HepG2 (cell line): ENCODE data around the gene BEGAIN. TPM values are rescaled to one million over a fixed set of nuclear protein-coding genes. Genes with fewer than 3 reads are reported as not detected.

Experiments used
- ATAC-seq: fragments of 200-7000 bp; cut with Tn5 transposase; 3 replicates; pipeline ENCODE4 v1.9.1; 2020; ENCODE audit warnings: mild to moderate bottlenecking, moderate library complexity
- BruUV-seq: library from RNA; stranded (reverse); fragments of 400-500 nt; replicated peaks from 2 replicates; lab custom pipeline; 2021; lab: Mats Ljungman, UMichigan
- CTCF ChIA-PET: fragments of 300-600 bp; formaldehyde crosslinking; extraction: SDS; loops from one replicate; lab custom pipeline; 2021; ENCODE audit warnings: low total read pairs, inconsistent platforms, low intra/inter-chr PET ratio; lab: Yijun Ruan, JAX
- POLR2A ChIA-PET: fragments of 350-600 bp; sonication (Branson Sonifier 250); formaldehyde crosslinking; loops from one replicate; lab custom pipeline; 2020; ENCODE audit warnings: antibody characterized with exemption, inconsistent platforms; lab: Yijun Ruan, JAX
- DNase-seq: peaks from one replicate; pipeline ENCODE4 v3.0.0-alpha.2; 2015; ENCODE audit warnings: low spot score
- FAIRE-seq: peaks from 3 replicates; lab custom pipeline; 2011; peaks lifted over from hg19 to GRCh38; lab: Jason Lieb, UNC
- H2AFZ ChIP-seq: one replicate; pipeline ENCODE4 v1.6.1; 2011; ENCODE audit warnings: low read length, inconsistent platforms
- H3K27ac ChIP-seq: fragments of 300-600 bp; 3 replicates; pipeline ENCODE4 v1.8.0; 2011; ENCODE audit warnings: mixed run types, mild to moderate bottlenecking, mixed read lengths, low read length, inconsistent platforms; ENCODE audit not compliant: insufficient read depth; ENCODE audit errors: extremely low read length
- H3K27me3 ChIP-seq, 2 experiments: fragments of 200-600 bp in 1 of 2; 2 replicates in 1 of 2; 3 replicates in 1 of 2; pipeline versions ENCODE4 v1.6.0 to v1.8.0; 2011; ENCODE audit warnings: low read length in 2 of 2, mild to moderate bottlenecking in 2 of 2, moderate library complexity in 2 of 2, inconsistent platforms in 1 of 2; ENCODE audit not compliant: insufficient read depth in 2 of 2, control insufficient read depth in 1 of 2
- H3K36me3 ChIP-seq, 2 experiments: fragments of 200-600 bp in 1 of 2; replicated peaks in 1 of 2; 2 replicates in 1 of 2; 3 replicates in 1 of 2; pipeline versions ENCODE4 v1.5.1 to v1.8.0; 2011; ENCODE audit warnings: low read length in 2 of 2, inconsistent platforms in 1 of 2; ENCODE audit not compliant: insufficient read depth in 2 of 2, control insufficient read depth in 1 of 2
- H3K4me1 ChIP-seq: 2 replicates; pipeline ENCODE4 v1.5.1; 2012; ENCODE audit warnings: low read length, inconsistent platforms; ENCODE audit not compliant: insufficient read depth
- H3K4me2 ChIP-seq: 2 replicates; pipeline ENCODE4 v1.6.0; 2011; ENCODE audit warnings: low read depth, low read length, inconsistent platforms
- H3K4me3 ChIP-seq, 3 experiments: fragments of 200-600 bp in 1 of 3; sonication (generic), shearing (Covaris generic) in 1 of 3; replicated peaks in 1 of 3; 2 replicates each; pipeline ENCODE4 v1.5.1; 2011 to 2016; ENCODE audit warnings: low read length in 3 of 3, inconsistent platforms in 2 of 3, low read depth in 2 of 3, mild to moderate bottlenecking in 2 of 3, control low read depth in 1 of 3, mixed read lengths in 1 of 3; ENCODE audit not compliant: insufficient read depth in 1 of 3
- H3K79me2 ChIP-seq: one replicate; pipeline ENCODE4 v1.6.1; 2011; ENCODE audit warnings: low read length, inconsistent platforms; ENCODE audit not compliant: insufficient read depth
- H3K9ac ChIP-seq: 2 replicates; pipeline ENCODE4 v1.6.0; 2011; ENCODE audit warnings: mild to moderate bottlenecking, low read depth, low read length, inconsistent platforms; ENCODE audit not compliant: insufficient read depth
- H3K9me3 ChIP-seq: 2 replicates; pipeline ENCODE4 v1.5.1; 2012; ENCODE audit warnings: mild to moderate bottlenecking, low read length
- H4K20me1 ChIP-seq: 2 replicates; pipeline ENCODE4 v1.6.0; 2011; ENCODE audit warnings: inconsistent platforms, mild to moderate bottlenecking, low read length, moderate library complexity; ENCODE audit not compliant: insufficient read depth
- AGO2 ChIP-seq: fragments of 200-400 bp; formaldehyde crosslinking; optimal IDR thresholded peaks from 2 replicates; pipeline ENCODE3; 2017; ENCODE audit warnings: mild to moderate bottlenecking, low read depth, low read length, moderate library complexity
- DNMT3B ChIP-seq: conservative IDR thresholded peaks from 2 replicates; pipeline ENCODE4 v1.6.1; 2016; ENCODE audit warnings: missing biosample characterization, control low read depth
- GLI4 ChIP-seq: sonication (generic); formaldehyde crosslinking; IDR thresholded peaks from 2 replicates; pipeline ENCODE4 v1.5.1; 2020; ENCODE audit warnings: missing genetic modification reagents, mild to moderate bottlenecking, moderate library complexity, borderline replicate concordance
- KIAA2018 ChIP-seq: sonication (generic); formaldehyde crosslinking; IDR thresholded peaks from 2 replicates; pipeline ENCODE4 v1.5.0; 2020; ENCODE audit warnings: mild to moderate bottlenecking, missing genetic modification reagents, borderline replicate concordance
- PPARG ChIP-seq: conservative IDR thresholded peaks from 2 replicates; pipeline ENCODE4 v1.6.1; 2016; ENCODE audit warnings: missing biosample characterization, missing genetic modification reagents
- SRSF1 ChIP-seq: fragments of 200-400 bp; formaldehyde crosslinking; optimal IDR thresholded peaks from 2 replicates; pipeline ENCODE3; 2017; ENCODE audit warnings: mild to moderate bottlenecking, low read depth, low read length, moderate library complexity
- TAF15 ChIP-seq: fragments of 200-400 bp; formaldehyde crosslinking; IDR thresholded peaks from one replicate; pipeline ENCODE4 v1.6.1; 2018; ENCODE audit warnings: mild to moderate bottlenecking, low read depth, low read length; ENCODE audit not compliant: poor library complexity, severe bottlenecking
- YEATS4 ChIP-seq: sonication (generic); formaldehyde crosslinking; IDR thresholded peaks from 2 replicates; pipeline ENCODE4 v1.4.0; 2020; ENCODE audit warnings: missing genetic modification reagents, borderline replicate concordance
- ZIK1 ChIP-seq: sonication (generic); formaldehyde crosslinking; IDR thresholded peaks from 2 replicates; pipeline ENCODE4 v1.5.0; 2020; ENCODE audit warnings: mild to moderate bottlenecking, low read depth, missing genetic modification reagents, borderline replicate concordance
- WGBS: methylation state at CpG from one replicate; pipeline ENCODE4 v1.1.6; 2017; ENCODE audit warnings: low lambda C conversion rate; 5-methylcytosine and 5-hydroxymethylcytosine counted together
- in situ Hi-C: cut with HindIII; loops from 2 replicates; pipeline ENCODE4 v1.10.0; 2017; ENCODE audit warnings: low pct_unique_long_range_greater_than_20kb; ENCODE audit not compliant: extremely low pct_ligation_motif_present
- intact Hi-C: fragments of 100-400 bp; cut with micrococcal nuclease; formaldehyde crosslinking; loops from one replicate; pipeline ENCODE4 v1.10.0; 2022; ENCODE audit not compliant: unreplicated experiment
- polyA plus RNA-seq, 8 experiments: library from polyadenylated mRNA; depleted of rRNA in 3 of 8; stranded (reverse) in 7 of 8; unstranded in 1 of 8; fragments of >200 nt; fragmentation: Illumina TruSeq in 4 of 8; extraction: Trizol in 4 of 8; gene quantifications; 2 replicates each; pipeline versions ENCODE4 v1.2.1 to v1.2.3, GENCODE V29; 2011 to 2016; ENCODE audit warnings: low read depth in 4 of 8, missing spikeins in 1 of 8, mixed read lengths in 1 of 8; ENCODE audit not compliant: insufficient read depth in 1 of 8
- total RNA-seq, 5 experiments: library from RNA; depleted of rRNA; stranded (reverse); fragments of >200 nt; fragmentation: Illumina TruSeq; extraction: Trizol; gene quantifications; 2 replicates each; pipeline ENCODE4 v1.2.3, GENCODE V29; 2016; ENCODE audit warnings: low read depth in 1 of 5
- TF ChIP-seq, protein P1 (sequence below): sonication (generic); formaldehyde crosslinking; IDR thresholded peaks from 2 replicates; pipeline ENCODE4 v1.9.0; 2021; ENCODE audit warnings: missing genetic modification reagents, borderline replicate concordance

BEGAIN gene
- total and polyA plus RNA-seq, 2 of the 13 experiments (the other 11 are each of a cell fraction or from before 2014, with no cell fraction given): not detected

- TF ChIP-seq KIAA2018: no peak
- no peak for TF ChIP-seq ZIK1 (CRISPR knock-in tag)
- TF ChIP-seq TAF15: no peak
- no peak for TF ChIP-seq YEATS4 (CRISPR knock-in tag)
- TF ChIP-seq SRSF1: no peak
Observed at GRCh38 chr14:100498068-100498467, 89.1 kb downstream of the BEGAIN start (continued).

DNA sequence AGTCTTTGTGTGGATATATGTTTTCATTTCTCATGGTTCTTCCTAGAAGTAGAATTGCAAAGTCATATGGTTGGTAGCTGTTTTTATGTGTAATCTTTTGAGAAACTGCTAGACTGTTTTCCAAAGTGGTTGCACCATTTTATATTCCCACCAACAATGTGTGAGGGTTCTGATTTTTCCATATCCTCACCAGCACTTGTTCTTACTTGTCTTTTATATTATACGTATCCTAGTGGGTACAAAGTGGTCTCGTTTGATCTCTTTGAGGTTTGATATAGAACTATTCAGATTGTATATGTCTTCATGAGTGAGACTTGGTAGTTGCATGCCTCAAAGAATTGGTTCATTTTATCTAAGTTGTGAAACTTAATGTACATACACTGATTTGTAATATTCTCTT, 91.3 kb downstream of the BEGAIN start:
- POLR2A ChIA-PET: no interaction called here
- Histone ChIP-seq H3K9me3 (no peaks in the 10 kb centered on the region), H3K4me2 (no peak overlapping the region), H2AFZ (no peak overlapping the region), H3K27me3 (no peaks in the 10 kb centered on the region), H3K79me2 (no peaks in the 10 kb centered on the region), H3K4me1 (no peaks in the 10 kb centered on the region), H3K36me3 (no peaks in the 10 kb centered on the region), H3K9ac (no peak overlapping the region), H3K27ac (no peak overlapping the region), H3K4me3 (no peak overlapping the region), H4K20me1 (no peaks in the 10 kb centered on the region)
- intact Hi-C loops: no loop called here
- DNase-seq: no peak
- ATAC-seq: no peak
- FAIRE-seq: no peak
- CTCF ChIA-PET: no interaction called here
- no TSS peak for BruUV-seq
- 67% methylated on average over 2 of the region's 2 CpGs for WGBS
- in situ Hi-C loops: no loop called here
- no peak for TF ChIP-seq GLI4
- TF ChIP-seq, protein P1, sequence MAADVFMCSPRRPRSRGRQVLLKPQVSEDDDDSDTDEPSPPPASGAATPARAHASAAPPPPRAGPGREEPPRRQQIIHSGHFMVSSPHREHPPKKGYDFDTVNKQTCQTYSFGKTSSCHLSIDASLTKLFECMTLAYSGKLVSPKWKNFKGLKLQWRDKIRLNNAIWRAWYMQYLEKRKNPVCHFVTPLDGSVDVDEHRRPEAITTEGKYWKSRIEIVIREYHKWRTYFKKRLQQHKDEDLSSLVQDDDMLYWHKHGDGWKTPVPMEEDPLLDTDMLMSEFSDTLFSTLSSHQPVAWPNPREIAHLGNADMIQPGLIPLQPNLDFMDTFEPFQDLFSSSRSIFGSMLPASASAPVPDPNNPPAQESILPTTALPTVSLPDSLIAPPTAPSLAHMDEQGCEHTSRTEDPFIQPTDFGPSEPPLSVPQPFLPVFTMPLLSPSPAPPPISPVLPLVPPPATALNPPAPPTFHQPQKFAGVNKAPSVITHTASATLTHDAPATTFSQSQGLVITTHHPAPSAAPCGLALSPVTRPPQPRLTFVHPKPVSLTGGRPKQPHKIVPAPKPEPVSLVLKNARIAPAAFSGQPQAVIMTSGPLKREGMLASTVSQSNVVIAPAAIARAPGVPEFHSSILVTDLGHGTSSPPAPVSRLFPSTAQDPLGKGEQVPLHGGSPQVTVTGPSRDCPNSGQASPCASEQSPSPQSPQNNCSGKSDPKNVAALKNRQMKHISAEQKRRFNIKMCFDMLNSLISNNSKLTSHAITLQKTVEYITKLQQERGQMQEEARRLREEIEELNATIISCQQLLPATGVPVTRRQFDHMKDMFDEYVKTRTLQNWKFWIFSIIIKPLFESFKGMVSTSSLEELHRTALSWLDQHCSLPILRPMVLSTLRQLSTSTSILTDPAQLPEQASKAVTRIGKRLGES: no peak
- TF ChIP-seq DNMT3B (CRISPR knock-in tag): no peak
- TF ChIP-seq PPARG (CRISPR knock-in tag): no peak
- no peak for TF ChIP-seq AGO2
